Mucosa of descending colon (tissue), 3 donors: ENCODE data around the gene CCDC116. TPM values are rescaled to one million over a fixed set of nuclear protein-coding genes. Genes with fewer than 3 reads are reported as not detected.
"Not testable (repeated sequence)": the region's sequence is repeated elsewhere in the genome, so short reads cannot be mapped to it uniquely, and the experiment has no call there.

Experiments
- ATAC-seq: fragments of 200-7000 bp; cut with Tn5 transposase; one replicate; pipeline ENCODE4 v1.9.1; 2020; ENCODE audit warnings: mild to moderate bottlenecking, moderate library complexity
- DNase-seq, 3 donors: peaks; one replicate each; pipeline ENCODE4 v3.0.0-alpha.2; 2020
- H3K36me3 ChIP-seq: fragments of 200-600 bp; one replicate; pipeline ENCODE4 v1.8.0; 2021; ENCODE audit warnings: low read depth, mild to moderate bottlenecking
- H3K4me1 ChIP-seq: fragments of 200-600 bp; one replicate; pipeline ENCODE4 v1.8.0; 2021; ENCODE audit warnings: low read depth, mild to moderate bottlenecking
- H3K4me3 ChIP-seq: fragments of 200-600 bp; one replicate; pipeline ENCODE4 v1.8.0; 2021; ENCODE audit warnings: mild to moderate bottlenecking
- H3K9me3 ChIP-seq: fragments of 200-600 bp; one replicate; pipeline ENCODE4 v1.8.0; 2021; ENCODE audit warnings: mild to moderate bottlenecking
- intact Hi-C, 2 donors: fragments of 100-400 bp; cut with DNase I in 1 of 2; cut with micrococcal nuclease in 1 of 2; formaldehyde crosslinking; loops; one replicate each; pipeline versions ENCODE4 v1.11.0 to v1.11.1; 2022; cut with DNase I, micrococcal nuclease
- total RNA-seq, 3 donors: library from RNA; stranded (reverse); fragmentation: NEBNext Ultra II Directional in 2 of 3; extraction: Animal tissue kit (Norgen Biotek cat#: 25700) in 2 of 3; gene quantifications; one replicate each; pipeline versions ENCODE4 v1.2.1 to v1.2.4, GENCODE V29; 2021 to 2023
- TF ChIP-seq, protein P1 (sequence below): fragments of 200-600 bp; IDR thresholded peaks from one replicate; pipeline ENCODE4 v1.8.0; 2022; ENCODE audit warnings: antibody characterized with exemption, mild to moderate bottlenecking
- donor health status: DM: no; HTN: no; CAD: no; lungs with moderate emphysema.
- donor health status: DM: no; HTN: no; CAD: no.
- donor health status: DM: no; HTN: yes; CAD: no.

The CCDC116 gene
- total RNA-seq, 3 donors from 2014 or later, result 0.22 to 0.89 (median 0.26) TPM

DNA sequence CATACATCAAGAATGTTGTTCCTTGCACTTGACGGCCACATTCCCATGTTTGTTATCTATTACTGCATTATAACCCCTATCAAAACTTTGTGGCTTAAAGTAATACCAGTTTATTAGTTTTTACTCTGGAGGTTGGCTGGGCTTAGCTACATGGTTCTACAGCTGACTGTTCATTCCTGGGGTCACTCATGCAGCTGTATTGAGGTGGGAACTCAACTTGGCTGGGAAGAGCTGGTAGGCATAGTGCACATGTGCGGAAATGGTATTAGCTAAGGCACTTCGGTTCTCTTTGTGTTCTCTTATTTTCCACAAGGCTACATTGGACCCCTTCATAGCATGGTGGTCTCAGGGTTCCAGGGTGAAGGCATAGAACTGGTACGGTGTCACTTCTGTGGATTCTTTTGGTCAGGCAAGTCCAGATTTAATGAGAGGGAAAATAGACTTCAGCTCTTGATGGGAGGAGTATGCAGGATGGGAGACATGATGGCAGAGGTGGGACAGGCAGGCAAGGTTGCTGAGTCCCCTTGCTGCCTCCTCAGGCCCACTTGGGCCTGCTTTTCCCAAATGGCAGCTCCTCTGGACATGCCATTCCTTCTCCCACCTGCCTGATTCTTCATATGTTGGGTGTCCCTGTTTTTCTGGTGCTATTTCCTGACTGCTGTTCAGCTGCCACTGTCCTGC lies 18.9 kb upstream of the CCDC116 start:
- Histone ChIP-seq H3K36me3 (no peaks in the 10 kb centered on the region), H3K4me1 (peaks cover 5% of the 10 kb centered on the region), H3K4me3 (no peak overlapping the region), H3K9me3 (no peaks in the 10 kb centered on the region)
- ATAC-seq, result no peak
- TF ChIP-seq, protein P1, sequence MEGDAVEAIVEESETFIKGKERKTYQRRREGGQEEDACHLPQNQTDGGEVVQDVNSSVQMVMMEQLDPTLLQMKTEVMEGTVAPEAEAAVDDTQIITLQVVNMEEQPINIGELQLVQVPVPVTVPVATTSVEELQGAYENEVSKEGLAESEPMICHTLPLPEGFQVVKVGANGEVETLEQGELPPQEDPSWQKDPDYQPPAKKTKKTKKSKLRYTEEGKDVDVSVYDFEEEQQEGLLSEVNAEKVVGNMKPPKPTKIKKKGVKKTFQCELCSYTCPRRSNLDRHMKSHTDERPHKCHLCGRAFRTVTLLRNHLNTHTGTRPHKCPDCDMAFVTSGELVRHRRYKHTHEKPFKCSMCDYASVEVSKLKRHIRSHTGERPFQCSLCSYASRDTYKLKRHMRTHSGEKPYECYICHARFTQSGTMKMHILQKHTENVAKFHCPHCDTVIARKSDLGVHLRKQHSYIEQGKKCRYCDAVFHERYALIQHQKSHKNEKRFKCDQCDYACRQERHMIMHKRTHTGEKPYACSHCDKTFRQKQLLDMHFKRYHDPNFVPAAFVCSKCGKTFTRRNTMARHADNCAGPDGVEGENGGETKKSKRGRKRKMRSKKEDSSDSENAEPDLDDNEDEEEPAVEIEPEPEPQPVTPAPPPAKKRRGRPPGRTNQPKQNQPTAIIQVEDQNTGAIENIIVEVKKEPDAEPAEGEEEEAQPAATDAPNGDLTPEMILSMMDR, result no peak
- no peak for DNase-seq
- intact Hi-C loops, result no loop called here

- DNase-seq (no peak), ATAC-seq (peak; percentile 43)
- TF ChIP-seq, protein P1, result no peak
- Histone ChIP-seq H3K36me3 (no peaks in the 10 kb centered on the region), H3K4me1 (peaks cover 5% of the 10 kb centered on the region), H3K9me3 (no peaks in the 10 kb centered on the region), H3K4me3 (no peak overlapping the region)
- intact Hi-C loops, result no loop called here
Observed at GRCh38 chr22:21615731-21616130, 16.8 kb upstream of the CCDC116 start.

DNA sequence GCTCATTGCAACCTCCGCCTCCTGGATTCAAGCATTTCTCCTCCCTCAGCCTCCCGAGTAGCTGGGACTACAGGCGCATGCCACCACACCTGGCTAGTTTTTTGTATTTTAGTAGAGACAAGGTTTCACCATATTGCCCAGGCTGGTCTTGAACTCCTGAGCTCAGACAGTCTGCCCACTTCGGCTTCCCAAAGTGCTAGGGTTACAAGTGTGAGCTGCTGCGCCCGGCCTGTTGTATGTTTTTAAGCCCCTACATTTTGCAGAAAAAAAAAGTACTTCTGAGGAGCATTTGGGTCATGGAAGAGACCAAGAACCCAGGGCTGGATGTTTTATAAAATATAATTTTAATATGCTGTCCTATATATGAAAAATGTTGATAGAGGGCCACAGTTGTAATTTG lies 15.2 kb upstream of the CCDC116 start:
- H3K36me3 ChIP-seq, H3K4me1 ChIP-seq, H3K9me3 ChIP-seq, ATAC-seq, intact Hi-C loops, DNase-seq, H3K4me3 ChIP-seq: not testable (repeated sequence)

DNA sequence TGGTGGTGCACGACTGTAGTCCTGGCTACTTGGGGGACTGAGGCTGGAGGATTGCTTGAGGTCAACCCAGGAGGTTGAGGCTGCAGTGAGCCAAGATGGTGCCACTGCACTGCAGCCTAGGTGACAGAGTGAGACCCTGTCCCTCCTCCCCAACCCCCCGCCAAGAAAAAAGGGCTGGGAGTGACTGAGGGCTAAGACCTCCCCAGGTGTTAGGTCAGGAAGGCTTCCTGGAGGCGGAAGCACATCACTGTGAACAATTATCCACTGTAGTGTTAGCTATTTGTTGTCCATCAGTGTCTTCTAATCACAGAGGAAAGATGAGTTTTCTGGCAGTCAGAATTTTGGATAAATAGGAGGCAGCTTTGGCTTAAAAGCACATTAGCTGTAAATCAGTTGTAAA lies 11.5 kb upstream of the CCDC116 start:
- no peaks in the 10 kb centered on the region for H3K4me1 ChIP-seq
- DNase-seq (no peak), ATAC-seq (no peak)
- TF ChIP-seq, protein P1, result no peak
- no peaks in the 10 kb centered on the region for H3K9me3 ChIP-seq
- H3K4me3 ChIP-seq, result no peak overlapping the region
- H3K36me3 ChIP-seq, result no peaks in the 10 kb centered on the region
- intact Hi-C loops, result no loop called here

GRCh38 chr22:21622011-21622918 lies 10.3 kb upstream of the CCDC116 start:
- Histone ChIP-seq H3K4me3 (no peak overlapping the region), H3K36me3 (no peaks in the 10 kb centered on the region), H3K9me3 (no peaks in the 10 kb centered on the region), H3K4me1 (no peaks in the 10 kb centered on the region)
- TF ChIP-seq, protein P1, result no peak
- DNase-seq, result no peak
- peak; percentile 14 for ATAC-seq
- intact Hi-C loops, result no loop called here
